HG02943 (cell line): ENCODE results near the gene ADAMTS8.

Source experiments
- ATAC-seq: cut with Tn5 transposase; IDR thresholded peaks from one replicate; pipeline ENCODE4 v1.9.1; 2021; ENCODE audit warnings: mild to moderate bottlenecking, low read depth, moderate library complexity; ENCODE audit not compliant: unreplicated experiment

The ADAMTS8 gene

DNA sequence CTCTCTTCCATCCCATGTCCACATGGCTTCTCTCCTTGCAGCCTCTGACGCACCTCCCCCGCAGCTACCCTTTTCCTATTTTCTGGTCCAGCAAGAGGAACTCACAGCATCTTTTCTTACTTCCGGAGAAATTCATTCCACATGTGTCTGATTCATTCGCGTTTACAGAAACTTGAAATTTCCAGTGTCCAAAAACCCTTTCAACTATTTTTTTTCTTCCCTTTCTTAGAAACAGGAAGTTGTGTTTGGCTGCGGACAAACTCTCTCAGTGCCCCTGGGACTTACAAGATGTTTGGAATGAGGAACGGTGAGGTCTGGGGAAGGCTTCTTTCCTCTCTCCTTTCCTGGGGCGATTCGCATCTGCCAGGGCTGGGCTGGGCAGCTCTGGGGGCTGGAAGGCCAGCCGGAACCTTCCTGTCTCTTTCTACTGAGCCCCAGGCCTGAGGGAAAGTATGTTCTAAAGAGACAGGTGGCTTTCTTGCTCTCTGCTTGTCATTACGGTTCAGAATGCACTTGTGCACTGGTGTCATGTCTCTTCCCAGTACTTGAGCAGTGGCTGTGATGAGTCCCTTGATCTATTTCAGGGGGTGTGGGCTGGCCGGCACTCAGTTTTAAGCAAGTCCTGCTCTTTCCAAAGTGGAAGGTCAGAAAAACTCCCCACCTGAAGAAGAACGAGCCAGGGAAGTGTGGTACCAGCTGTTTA is 27.5 kb downstream of the ADAMTS8 start:
- ATAC-seq, result no peak

DNA sequence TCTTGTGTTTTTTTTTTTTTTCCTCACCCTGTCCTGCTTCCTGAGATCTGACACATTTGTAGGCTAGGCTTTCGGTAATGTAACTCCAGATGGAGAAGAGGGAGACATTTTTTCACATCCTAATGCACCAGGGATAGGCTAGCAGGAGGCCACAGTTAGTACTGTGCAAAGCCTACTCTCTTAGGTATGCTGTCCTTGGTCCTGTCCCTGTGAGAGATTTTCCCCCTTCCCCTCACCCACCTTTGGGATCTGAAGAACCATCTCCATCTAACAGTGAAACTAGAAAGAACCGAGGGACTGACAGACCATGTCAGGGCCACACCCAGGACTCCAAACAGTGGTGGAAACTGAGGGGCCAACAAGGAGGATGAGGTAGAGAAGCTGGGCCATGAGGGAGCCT is 29.2 kb downstream of the ADAMTS8 start:
- no peak for ATAC-seq

DNA sequence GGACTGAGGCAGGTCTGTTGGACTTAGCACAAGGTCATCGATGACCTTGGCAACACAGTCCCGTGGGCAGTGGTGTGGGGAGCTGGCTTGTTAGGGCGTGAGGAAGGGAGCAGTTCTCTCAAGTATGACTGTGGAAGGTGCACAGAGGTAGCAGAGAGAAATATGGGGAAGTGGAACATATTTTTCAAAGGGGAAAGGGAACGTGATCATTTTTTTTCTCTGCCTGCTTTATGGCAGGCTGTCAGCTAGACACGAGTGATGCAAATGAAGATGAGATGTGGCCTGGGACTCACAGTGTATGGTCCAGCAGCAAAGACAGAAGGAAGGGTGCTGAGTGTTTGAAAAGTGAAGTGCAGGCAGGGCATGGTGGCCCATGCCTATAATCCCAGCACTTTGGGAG is 30.6 kb downstream of the ADAMTS8 start:
- ATAC-seq, result no peak

DNA sequence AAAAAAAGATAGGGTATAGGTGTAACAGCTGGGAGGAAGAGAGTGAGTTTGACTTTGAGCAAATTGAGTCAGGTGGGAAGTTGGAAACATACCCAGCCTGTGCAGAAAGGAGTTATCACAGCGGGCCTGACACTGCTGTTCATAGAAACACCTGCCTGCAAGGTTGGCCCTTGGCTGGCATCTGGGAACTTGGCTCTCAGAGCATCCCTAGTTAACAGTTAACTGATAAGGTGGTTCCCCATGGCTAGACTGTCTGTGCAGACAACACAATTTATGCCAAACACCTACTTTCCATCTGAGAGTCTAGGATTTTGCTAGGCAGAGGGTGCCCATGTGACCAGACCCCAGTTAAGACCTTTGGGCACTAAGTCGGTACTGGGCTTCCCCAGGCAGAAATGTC is 31.4 kb downstream of the ADAMTS8 start:
- ATAC-seq, result no peak

DNA sequence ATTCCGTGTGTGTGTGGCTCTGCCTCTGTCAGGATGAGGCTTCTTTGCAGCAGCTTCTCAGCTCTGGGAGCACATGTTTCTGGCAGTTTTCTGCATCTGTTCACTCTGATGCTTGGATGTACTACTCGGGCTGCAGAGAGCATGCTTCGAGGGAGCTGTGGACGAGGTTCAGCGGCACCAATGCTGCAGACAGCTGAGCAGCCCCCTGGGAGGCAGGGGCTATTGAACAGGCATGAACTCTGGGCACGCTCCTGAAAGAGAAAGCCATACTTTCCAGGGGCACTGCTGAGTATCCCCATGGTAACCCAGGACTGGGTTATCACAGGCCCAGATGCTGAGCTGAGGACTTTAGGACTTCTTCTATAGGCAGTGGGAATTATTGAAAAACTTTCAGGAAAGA is 33.8 kb downstream of the ADAMTS8 start:
- ATAC-seq, result no peak

DNA sequence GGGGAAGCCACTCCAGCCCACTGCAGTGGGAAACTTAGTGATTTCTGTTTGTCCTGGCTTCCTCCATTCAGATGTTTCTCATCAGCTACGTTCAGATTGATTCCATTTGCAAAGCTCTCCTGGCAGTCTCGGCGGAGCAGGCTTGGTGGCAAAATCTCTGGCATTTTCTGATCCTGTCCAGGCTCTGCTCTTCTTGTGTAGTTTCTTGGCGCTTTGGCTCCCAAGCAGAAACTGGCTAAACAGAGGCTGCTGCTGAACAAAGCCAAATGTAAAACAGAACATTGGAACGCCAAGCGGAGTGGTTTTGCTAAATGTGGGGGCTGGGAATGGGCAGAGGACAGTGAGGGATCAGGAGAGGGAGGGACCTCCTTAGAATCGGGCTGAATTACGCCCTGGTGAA is 36.7 kb downstream of the ADAMTS8 start:
- no peak for ATAC-seq

DNA sequence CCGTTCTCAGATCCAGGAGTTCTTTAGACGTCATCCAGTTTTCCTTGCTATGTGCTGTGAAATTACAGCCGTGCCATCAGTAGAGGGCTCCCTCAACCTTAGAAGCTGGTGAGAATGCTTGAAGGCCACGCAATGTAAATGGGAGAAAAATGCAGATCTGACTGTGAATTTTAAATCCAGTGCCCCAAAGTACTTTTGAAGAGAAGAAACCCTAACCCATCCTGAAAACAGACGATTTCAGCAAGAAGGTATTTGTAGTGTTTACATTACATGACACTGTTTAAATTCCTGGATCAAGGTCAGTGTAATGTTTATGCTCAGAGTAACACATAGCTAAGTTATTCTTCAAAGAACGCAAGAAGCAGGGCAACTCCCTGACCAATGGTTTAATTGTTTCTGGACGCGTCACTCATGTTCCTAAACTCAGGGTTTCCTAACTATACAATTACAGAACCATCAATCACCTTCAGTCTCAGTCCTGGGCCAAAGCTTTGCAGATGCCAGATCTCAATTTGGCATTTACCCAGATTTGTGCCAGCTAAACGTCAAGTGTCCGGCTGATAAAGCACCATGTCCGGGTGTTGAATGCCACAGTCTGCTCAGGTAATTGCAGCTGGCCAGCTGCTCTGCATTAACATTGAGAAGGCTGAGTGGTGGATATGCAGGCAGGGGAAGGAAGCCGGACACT is 38.2 kb downstream of the ADAMTS8 start:
- ATAC-seq, result no peak

DNA sequence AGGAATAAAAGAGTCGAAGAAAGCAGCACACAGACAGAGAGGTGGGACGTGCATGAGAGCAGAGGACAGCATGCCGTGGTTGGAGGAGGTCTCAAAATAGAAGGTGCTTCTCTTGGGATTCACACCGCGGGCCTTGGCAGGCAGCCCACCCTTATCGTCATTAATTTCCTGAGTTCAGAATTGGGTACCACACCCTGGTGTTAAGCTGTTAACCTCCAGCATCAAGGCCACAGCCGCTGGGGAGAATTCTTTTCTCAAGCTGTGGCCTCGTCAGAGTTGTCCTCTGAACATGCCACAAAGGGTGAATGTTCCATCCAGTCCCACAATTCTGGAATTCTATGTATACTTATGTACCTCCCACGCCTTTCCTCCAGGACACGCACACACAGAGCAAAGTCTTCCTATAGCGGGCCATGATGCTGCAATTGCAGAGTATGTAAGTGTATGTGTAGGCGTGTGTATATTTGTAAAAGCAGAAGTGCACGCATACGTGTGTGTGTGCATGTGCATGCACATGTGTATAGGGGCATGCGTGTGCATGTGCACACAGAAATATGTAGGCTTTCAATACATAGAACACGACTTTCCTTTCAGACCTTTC is 39.0 kb downstream of the ADAMTS8 start:
- ATAC-seq, result no peak

DNA sequence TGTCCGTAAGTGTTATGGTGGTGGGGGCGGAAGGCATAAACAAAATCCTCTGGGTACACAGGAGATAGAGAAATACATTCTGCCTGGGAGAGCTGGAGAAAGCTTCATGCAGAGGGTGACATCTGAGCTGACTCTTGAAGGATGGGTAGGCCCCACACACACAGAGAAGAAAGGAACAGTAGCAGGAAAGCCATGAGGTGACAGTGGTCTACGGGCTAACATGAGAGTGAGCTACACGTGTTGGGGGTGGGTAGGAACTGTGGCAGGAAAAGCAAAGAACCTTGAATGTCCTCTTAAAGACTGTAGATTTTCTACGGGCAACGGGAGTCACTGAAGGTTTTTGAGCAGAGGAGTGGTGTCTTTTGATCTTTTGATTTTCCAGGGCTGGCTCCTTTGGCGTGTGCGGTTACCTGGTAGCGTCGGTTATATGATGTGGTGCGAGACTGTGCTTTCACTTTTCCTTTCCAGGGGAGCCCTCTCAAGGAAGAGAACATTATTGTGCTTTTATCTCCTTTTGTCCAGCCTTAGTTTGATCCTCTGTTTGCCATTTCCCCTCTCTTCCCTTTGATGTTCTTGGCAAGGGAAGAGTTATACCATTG is 39.7 kb downstream of the ADAMTS8 start:
- ATAC-seq, result no peak

DNA sequence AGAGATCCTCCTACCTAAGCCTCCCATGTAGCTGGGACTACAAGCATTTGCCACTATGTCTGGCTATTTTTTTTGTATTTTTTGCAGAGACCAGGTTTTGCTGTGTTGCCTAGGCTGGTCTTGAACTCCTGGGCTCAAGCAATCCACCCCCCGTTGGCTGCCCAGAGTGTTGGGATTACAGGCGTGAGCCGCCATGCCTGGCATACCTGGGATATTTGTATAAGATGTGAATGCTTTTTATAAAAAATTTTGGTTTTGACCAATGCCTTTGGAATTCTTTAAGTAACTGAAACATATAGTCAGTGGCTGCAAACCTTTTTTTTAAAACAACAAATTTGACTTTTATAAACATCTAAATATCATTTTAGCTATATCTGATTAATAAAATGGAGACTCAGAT is 42.4 kb downstream of the ADAMTS8 start:
- ATAC-seq, result no peak

DNA sequence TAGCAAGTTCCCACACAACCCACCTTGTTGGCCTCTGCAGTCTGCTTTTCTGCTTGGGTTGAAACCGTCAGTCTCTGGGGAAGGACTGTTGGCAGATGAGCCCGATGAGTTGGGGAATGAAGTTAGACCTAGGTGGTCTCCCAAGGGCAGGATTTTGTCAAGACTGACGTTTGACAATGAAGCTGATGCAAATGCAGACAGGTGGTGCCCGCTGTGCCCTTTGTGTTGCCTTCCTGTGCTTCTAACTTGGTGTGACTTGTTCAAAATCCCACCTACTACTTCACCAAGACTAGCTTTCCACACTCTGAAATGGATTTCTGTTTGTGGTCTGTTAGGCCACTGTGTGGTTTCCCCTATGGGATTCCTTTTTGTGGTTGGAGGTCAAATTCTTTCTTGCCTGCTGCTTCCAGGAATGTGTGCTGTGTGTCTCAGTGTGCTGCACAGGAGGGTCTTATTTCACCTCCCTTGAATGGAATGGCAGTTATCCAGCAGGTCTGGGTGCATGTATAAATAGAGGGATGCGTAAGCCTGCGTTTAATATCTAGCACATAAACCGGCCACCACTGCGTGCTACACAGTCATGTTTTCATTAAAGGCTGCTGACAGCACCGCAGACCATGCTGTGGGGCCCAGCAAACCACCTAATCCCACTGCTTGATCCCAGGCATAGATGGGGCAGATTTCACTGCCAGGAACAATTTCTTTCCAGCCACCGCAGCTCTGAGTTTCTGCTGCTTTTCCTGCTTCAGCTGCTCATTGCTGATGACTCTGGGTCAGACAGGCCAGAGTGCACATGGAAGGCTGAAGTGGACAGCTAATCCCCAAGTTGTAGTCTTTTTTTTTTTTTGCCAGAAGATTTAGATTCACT is 44.8 kb downstream of the ADAMTS8 start:
- ATAC-seq, result no peak

DNA sequence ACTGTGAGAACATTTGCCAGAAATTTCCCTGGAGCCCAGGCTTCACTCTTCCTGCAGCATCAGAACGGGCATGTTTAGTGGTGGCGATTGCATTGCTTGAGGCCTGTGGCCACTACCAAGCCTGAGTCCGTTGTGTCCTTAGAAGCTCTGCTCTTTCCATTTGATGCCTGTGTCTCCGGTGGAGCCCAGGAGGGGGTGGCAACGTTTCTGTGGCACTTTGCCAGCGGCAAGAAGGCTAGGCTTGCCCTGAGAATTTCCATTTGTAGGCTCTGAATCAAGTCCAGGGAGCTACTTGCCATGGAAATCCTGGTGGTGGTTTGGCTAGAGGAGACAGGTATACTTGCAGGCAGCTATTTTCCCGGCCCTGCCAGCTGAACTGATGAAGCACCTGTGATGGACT is 47.1 kb downstream of the ADAMTS8 start:
- ATAC-seq, result no peak

DNA sequence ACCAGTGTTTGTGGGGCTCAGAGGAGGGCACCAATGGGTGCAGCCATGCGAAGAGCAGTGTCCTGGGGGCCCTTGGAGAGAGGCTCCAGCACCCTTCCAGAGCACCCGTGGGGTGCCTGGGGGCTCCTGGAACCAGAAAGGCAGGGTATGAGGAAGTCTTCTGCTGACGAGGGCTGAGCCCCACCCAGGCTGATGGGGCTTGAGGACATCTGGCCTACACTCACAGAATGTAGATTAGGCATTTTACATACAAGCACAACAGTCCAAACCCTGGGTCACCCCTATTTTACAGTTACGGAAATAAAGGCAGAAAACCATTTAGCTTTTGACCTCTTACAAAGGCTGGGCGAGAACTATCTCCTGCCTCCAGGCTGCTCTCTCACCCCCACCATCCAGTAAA is 47.6 kb downstream of the ADAMTS8 start:
- no peak for ATAC-seq

DNA sequence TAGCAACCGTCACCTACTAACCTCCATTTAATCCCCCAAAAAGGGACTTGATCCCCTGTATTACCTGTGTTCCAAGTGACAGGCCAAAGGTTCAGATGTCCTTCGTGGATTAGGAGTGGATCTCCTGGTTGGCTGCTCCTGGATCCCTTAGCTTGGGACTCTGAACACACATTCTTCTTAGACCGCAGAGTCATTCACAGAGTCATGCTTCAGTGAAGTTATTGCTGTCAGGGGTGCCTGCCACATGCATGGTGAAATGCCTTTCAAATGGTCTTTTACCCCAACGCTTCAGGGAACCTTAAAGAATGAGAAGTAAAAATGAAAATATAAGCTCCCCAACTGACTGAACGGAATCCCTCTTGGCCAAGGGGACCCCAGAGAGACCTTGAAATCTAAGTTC is 49.1 kb downstream of the ADAMTS8 start:
- no peak for ATAC-seq

DNA sequence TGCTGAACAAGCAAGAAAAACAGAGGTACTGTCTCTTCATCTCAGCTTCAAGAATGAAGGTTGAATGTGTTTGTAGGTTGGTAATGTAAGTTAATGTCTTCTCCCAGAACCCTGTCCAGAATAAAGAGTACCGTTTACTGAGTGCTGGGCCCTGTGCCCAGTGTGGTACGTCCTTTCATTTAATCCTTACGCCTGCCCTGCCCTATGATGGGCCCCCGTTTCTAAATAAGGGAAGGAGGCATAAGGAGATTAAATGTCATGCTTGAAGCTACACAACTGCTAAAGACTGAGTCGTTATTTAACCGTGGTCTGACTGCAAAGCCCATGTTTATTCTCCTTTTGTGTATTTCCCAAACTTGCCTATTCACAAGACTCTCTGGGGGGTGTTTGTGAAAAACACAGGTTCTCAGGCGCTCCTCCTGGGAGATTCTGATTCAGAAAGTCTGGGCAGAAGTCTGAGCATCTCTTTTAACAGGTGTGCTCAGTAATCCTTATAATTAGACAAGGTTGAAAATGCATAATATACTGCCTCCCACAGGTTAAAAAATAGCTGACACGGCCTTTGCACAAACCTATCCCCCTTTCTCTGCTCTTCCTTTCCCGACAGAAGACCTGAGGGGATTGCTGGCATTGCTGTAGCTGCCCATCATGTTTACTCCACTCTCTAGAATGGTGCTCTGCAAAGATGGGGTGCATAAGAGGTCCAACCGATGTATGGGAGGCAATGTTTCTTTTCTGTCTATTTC is 57.4 kb downstream of the ADAMTS8 start:
- no peak for ATAC-seq

DNA sequence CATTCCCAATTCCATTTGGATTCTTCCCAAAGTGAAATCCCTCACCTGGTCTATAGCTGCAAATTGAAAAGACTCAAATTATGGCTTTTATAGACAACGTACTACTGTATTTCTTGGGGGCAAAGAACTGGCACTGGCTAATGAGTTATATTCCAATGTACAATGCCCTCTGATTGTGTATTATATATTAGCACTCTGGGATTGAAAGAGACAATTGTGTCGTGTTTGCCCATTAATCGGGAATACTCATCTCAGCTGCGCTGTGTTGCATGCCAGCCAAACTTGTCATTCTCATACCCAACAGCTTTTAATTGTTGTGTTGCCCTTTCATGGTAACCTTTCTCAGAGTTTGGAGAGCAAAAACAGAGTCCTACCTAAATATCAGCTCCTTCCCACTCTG is 58.7 kb downstream of the ADAMTS8 start:
- ATAC-seq, result no peak

DNA sequence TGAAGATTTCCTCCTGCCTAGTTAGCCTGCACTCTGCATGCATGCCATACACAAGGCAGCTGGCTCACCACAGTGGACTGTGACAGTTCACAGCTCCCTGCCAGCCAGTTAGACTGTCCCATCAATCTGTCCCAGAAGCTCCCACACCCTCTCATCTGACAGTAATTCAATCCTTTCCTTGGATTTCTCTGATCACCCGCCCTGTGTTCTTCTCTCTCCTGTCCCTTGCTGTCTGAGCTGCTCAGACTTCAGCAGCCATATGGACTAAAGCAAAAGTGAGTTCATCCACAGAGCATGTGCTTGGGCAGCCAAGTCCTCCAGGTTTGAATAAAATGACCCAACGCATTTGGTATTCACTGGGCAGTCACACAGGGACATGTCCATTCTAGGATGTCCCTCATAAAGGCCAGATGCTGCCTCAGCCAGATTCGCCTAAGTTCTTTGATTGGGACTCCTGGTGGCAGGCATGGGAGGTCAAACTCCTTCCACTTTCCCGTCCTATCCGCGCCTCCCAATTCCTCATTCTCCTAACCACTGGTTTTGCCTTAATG is 59.2 kb downstream of the ADAMTS8 start:
- ATAC-seq, result no peak

DNA sequence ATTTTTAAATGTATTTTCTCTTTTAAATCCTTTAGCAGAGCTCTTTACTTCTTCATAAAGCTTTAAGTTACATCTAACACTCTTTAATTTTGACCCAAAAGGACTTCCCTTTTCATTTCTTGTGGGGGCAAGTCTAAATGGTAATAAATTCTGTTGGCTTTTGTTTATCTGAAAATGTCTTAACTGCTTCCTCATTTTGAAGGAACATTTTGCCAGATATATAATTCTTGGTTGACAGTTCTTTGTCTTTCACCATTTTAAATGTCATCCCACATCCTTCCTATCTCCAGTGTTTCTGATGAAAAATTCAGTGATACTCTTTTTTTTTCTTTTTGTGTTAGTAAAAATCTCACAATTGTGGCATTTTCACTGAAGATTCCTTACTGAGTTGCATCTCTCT is 69.0 kb downstream of the ADAMTS8 start:
- ATAC-seq, result no peak

DNA sequence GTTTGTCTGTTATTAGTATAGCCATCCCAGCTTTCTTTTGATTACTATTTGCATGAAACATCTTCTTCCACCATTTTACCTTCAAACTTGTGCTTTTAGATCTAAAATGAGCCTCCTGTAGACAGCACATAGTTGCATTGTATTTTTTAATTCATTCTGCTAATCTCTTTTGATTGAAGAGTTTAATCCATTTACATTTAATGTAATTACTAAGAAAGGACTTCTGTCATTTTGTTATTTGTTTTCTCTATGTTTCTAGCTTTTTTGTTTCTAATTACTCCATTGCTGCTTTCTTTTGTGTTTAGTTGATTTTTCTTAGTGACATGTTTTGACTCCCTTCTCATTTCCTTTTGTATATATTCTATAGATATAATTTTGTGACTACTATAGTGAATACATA is 70.0 kb downstream of the ADAMTS8 start:
- ATAC-seq, result no peak
